ENCODE results near the gene ARHGEF4.
"Not testable (repeated sequence)": the region's sequence is repeated elsewhere in the genome, so short reads cannot be mapped to it uniquely, and the experiment has no call there.

ARHGEF4 gene

DNA sequence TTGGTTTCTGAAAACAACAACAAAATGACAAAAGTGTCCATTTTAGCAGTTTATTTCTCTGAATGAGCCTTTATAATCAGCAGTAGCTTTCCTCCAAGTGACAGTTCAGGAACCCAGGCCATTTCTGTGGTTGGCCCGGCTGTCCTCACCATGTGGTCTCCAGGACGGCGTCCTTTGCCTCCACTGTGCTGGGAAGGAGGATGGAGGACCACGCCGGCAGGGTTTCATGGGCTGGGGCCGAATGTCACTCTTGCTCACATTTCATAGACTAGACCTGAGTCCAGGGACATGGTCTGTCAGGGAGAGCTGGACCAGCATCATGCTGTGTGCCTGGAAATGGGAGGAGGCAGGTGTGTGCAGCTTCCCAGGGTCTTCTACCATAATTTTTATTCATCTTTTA, 50.9 kb downstream of the ARHGEF4 start:
- DNase-seq = no peak

DNA sequence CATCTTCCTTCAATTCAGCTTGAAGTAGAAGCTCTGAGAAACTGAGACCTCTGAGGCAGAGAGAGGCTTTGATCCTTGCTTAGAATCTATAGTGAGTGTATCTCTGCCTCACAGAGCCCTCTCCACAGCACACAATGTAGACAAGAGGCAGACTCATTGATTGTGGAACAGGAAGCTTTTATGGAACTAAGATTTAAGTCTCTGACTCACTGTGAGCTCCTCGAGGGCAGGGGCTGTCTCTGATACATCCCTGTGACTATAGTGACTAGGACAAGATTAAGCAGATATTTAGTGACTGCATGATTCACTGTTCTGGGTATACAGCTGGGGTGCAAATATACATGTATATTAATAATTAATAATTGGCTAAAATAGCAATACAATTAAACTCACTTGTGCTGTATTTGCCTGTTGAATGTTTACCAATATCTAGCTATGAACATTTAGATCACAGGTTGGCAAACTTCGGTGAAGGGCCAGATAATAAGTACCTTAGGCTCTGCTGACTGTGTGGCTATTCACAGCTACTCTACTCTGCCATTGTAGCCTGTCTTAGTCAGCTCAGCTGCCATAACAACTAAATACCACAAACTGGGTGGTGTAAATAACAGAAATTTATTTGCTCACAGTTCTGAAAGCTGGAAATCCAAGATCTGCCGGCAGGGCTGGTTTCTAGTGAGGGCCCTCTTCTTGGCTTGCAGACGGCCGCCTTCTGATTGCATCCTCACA, 54.4 kb downstream of the ARHGEF4 start:
- no peak for DNase-seq

DNA sequence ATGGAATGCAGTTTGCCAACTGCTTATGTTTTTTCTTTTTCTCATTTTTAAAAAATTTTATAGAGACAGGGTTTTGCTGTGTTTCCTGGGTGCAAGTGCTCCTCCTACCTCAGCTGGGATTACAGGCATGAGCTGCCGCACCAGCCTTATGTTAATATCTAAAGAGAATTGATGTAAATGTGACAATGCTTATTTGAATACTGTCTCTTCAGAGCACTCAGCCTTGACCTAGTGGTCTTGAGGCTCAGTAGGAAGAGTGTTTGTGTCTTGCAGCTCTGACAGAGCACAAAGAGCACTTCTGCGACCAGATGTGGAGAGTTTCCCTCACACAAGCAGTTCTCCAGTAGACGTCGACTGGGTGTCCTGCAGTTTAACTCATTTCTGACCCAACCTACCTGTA, 55.3 kb downstream of the ARHGEF4 start:
- DNase-seq = no peak

DNA sequence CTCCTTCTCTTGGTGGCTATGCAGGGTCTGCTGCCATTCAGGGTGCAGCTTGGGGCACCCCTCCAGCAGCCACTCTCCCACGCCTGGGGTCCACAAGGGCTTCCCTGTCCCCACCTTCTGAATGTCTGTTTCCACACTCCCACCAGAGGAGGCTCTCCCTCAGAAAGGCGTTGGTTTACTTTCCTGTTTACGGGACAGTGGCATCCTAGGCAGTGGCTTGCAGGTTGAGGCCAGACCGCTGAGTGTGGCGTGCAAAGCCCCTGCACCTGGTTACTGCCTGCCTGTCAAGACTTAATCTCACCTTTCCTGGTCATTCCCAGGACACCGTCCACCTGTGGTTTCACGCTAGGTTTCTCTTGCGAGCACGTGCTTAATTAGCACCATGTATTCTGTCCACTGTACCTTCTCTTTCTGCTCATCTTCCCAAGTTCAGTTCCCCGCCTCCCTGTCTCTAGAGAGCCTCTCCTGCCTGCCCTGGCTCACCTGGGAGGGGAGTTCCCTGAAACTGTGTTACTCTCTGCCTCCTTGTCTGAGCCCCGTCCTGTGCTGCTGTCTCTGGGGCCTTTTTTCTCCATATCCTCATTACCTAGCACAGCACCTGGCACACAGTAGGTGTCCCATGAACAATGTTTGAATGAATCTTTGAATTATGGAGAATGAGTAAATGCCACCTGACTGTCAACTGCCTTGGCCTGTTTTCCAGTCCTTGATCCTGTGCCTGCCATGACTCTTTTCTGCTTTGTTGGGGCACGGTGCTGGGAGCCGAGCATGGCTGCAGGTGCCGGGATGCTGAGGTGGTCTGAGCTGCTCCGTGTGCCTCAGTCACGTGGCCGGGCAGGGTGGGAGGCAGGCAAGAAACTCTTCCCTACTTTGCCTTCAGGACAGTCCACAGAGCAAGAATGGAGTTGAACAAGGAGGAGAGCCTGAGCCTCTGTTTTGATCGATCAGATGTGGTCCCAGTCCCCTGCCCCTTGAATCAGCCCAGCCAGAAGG, 56.4 kb downstream of the ARHGEF4 start:
- DNase-seq = no peak

DNA sequence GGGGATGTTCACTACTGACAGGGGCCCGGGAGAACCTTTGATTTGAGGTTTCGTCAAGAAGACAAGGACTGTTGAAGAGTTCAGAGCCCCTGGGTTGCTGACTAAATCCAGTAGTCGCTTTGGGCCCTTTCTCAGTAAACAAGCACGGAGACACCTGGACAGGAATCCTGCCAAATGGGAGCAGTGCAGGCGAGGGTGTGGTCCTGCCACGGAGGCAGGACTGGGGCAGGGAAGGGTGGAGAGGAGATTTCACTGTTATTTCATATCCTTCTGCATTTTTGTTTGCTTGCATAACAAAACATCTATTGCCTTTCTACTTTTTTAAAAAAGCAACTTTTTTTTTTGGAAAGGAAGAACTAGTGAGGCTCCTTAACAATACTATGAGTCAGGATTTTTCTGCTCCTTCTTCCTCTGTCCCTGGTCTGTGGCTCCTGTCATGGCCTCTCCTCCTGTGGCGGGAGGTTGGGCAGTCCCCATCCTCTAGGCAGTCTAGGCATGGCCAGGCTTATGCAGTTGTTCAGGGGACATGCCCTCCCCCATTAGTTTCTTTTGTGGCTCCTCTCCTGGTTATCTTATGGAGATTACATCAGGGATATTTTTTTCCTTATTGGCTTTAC, 57.7 kb downstream of the ARHGEF4 start:
- no peak for DNase-seq

DNA sequence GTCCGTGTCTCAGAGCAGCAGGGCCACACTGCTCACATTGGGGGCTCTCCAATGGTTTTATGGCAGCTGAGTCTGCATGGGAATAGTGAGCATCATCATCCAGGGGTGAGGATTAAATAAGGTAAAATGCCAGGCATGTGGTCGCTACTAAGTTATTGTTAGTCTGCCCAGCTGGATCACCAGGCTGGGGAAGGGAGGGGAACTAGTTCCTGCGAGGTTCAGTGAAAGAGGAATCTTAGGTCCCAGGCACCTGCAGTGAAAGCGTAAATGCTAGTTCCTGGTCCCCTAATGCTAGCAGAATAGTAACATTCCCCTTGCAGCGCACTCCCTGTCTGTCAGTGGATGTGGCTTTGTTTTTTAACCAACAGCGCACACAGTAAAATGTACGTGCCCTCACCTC, 60.1 kb downstream of the ARHGEF4 start:
- no peak for DNase-seq

DNA sequence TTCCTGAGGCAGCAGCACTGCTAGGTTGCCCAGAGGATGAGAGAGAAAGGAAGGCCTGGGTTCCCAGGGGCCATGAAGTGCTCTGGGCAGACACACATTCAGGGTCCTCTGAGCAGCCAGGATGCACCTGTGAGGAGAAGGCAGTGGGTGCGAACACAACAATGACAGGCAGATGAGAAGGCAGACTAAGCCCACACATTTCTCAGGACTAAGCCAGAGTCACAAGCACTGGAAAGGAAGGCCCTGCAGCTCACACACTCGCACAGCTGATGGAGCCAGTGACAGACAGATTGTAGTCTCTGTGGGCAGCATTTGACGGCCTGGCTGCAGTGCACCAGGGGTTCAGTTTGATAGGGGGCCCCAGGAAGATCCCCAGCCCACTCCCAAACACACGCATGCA, 61.8 kb downstream of the ARHGEF4 start:
- DNase-seq = no peak

DNA sequence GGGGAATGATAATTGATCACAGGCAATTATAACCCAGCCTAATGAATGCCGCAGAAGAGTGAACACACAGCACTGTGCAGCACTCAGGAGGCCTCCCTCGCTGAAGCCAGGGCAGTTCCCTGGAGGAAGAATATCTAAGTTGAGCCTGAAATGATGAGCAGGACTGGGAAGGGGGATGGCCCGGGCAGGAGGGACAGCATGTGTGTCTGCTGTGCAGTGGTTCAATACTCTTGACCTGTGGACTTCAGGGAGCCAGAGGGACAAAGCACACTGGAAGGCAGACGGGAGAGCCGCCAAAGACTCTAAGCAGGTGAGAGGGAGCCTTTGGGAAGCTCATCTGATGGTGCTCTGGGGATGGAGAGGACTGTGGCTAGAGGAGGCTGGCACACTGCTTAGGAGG, 62.6 kb downstream of the ARHGEF4 start:
- no peak for DNase-seq

DNA sequence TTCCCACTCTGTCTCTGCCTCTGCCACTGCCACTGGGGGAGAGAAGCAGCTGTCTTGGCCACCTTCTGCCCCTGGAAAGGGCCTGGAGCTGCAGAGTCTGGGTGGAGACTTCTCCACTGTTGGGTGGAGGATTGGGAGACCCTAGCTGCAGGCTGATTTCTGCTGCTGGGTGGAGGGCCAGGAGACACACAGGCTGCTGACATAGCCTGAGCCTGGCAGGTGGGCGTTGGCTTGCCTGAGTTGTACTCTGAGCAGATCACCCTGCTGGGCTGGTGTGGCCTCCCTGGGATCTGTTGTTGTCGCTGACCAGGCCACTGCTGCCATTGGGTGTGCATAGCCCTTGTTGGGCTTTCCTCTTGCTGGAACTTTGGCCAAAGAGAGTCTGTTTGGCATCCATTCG, 64.3 kb downstream of the ARHGEF4 start:
- DNase-seq = no peak

DNA sequence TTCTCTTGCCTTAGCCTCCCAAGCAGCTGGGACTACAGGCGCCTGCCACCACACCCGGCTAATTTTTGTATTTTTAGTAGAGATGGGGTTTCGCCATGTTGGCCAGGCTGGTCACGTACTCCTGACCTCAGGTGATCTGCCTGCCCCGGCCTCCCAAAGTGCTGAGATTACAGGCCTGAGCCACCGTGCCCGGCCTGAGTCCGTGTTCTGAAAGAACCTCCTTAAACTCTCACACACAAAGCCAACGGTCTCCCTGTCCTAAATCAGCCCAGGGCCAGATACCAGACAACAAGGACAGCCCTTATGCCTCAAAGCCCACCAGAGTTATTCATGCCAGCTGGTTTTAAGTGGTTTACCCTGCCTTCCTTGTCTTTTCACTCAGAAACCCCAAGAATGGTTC, 64.9 kb downstream of the ARHGEF4 start:
- DNase-seq = not testable (repeated sequence)

DNA sequence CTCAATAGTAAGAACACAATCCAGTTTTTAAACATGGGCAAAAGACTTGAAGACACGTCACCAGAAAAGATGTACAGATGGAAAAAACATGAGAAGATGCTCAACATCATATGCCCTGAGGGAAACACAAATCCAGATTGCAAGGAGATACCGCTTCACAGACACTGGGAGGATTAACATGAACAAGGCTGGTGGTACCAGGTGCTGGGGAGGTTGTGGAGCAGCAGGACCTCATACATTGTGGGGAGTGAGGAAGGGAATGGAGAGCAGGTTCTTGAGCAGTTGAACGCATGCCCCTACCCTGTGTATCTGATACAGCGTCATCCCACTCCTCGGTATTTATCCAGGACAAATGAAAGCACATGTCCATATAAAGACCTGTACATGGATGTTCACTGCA, 72.1 kb downstream of the ARHGEF4 start:
- DNase-seq = no peak

DNA sequence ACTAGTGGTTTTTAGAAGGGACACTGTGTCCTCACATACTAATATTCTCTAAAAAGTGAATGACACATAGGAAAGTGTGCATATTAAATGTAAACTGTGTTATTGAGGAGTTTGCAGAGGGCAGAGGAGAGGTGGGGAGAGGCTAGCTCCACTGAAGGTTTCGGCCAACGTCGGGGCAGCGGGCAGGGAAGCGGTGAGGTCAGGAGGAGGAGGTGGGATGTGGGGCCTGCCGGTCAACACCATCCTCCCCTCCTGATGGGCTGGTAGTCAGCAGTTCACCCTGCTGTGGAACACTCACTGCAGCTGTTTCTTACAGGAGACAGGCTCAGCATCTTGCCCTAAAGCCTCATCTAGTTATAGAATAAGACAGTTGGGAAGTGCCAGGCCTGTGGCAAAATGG, 74.2 kb downstream of the ARHGEF4 start:
- no peak for DNase-seq

DNA sequence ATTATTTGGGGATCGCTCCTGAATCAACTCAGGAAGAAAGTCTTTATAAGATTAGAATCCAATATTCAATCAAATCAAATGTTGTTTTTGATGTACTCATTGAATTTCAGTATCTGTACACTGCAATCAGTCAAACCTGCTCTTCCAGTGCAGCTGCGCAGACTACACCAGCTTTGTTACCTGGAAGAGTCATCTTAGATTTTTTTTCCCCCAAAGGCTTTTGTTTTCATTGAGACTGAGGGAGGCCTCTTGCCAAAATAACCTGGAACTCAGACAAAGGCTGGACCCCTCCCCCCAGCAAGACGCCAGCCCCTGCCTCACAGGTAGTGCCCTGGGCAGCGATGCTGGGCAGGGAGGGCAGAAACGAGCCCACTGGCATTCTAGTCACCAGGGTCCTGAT, 74.8 kb downstream of the ARHGEF4 start:
- DNase-seq = no peak

DNA sequence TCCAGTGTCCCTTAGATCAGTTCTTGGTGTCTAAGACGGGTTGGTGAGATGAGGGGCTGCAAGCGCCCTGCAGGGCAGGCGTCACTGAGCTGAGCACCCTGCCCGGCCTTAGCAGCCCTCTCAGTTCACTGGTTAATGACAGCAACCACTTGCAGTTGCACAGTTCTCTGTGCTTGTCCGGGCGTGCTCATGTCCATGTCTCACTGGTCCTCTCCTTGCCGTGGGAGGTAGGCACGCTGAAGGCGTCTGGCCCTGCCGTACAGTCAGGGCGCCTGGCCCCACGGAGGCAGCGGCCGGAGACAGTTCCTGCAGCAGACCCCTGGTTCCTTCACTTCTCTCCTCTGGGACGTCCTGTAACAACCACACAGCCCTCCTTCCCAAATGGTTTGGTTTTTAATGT, 75.3 kb downstream of the ARHGEF4 start:
- no peak for DNase-seq

DNA sequence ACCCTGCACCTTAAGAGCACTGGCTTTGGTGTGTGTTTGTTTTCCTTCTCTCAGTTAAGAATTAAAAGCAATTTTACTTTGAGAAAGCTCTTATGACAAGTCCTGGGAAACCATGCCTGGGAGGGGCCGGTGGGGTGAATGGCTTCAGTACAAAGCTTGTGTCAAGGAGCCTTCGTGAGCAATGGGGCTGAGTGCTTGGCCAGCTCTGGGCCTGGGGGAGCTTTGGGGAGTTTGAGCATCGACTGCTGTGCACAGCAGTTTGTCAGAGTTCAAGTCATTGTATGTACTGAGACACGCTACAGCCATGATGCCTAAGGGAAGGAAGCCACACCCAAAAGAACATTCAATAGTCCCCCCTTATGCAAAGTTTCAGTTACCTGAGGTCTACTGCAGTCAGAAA, 75.8 kb downstream of the ARHGEF4 start:
- DNase-seq = no peak

DNA sequence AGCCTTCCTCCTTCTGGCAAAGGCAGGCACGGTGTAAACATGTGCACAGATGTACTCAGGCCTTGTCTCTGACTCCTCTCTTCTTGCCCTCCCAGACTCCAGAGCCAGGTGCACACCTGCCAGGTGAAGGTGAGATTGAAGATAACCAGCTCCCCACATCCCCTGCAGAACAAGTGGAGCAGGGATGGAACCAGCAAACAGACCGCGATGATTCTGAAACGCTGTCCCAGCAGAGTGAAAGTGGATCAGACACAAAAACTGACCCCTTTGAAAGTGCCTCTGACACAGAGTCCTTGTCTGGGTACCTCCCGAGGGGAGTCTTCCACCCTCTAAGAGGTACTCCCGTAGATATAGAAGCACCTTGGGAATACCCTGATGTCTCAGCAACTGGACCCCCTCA, 77.2 kb downstream of the ARHGEF4 start:
- no peak for DNase-seq

DNA sequence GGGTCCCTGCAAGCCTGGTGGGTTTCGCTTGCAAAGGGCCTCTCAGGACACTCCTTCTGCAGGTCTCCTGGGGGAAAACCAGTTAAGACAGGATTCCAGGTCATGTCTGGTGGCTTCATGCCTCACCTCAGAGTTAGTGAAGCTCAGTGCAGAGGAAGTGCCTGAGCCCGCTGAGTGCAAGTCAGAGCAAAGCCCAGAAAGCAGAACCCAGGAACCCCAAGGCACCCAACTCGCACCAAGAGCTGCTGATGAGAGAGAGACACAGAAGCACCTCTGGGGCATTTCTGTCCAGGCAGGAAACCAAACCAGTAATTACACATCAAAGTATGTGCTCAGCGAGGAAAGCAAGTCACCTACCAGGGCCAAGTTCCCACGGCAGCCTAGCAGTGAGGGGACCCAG, 78.4 kb downstream of the ARHGEF4 start:
- DNase-seq = no peak

DNA sequence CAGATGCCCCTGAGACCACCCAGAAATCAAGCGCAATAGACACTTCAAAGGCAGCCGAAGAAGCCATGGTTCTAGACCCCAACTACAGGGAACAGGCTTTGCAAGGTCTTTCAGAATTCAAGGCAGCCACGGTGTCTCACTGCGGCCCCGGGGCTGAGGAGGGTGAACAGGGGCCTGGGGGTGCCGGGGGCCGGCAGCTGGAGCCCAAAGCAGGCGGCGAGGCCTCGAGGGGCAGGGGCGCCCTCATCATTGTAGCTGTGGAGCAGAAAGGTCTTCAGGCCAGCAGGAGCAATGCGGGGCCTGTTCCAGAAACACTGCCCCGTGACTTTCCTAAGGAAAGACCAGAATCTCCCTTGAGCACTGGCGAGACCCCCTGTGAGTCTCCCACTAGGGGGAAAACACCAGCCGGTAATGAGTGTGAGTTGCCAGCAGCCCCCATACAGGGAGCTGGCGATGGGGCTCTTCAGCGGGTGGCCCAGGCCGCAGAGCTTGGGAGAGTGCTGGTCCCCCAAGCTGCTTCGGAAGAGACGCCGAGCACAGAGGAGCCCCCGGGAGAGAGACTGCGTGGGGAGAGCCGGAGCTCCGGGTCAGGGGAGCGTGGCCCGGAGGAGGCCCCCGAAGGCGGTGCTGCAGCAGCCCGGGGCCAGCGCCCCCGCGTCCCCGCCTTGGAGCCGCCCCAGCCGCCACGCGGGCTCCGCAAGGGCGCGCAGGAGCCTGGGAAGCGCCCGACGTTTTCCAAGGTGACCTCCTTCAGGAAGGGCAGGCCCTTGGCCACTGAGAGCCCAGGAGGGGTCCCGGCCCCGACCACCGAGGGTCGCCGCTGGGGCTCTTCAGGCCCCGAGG, 79.1 kb downstream of the ARHGEF4 start:
- DNase-seq = no peak

DNA sequence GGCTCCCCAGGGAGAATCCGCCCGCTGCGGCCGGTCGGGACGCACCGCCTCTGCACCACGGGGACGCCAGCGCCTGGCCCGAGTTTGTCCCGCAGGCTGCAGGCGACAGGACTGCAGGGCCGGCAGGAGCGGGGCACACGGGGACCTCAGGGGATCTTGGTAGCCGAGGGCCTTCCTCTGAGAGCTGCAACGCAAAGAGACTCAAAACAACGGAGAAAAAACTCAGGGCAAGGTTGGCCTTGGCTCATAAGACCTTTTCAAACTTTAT, 79.7 kb downstream of the ARHGEF4 start:
- DNase-seq = no peak

DNA sequence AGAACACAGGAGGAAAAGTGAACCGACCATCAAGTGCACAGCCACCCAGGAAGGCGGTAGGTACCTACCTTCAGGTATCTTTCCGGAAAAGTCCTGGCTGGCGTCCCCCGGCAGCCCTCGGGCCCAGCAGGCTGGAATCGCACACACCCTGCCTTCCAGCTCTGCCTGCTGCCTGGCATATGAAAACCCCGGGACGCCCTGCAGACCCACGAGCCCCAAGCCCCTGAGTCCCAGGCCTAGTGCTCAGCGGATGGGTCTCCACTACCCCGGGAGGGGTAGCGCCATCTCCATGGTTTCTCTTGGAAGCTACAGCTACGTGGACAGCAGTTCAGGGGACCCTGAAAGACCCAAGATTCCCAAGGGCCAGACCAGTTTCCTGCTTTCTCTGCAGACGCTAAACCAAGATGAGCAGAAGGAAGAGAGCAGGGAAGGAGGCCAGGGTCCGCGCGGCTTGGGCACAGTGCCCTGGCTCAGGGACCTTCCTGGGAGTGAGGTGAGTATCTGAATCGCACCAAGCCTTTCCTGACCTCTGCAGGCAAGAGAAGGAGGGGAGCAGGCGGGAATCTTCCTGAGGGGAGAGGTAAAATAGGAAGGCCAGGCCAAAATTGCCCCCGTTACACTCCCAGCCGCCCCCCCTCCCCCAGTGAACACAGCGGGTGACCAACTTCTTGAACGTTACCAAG, 80.4 kb downstream of the ARHGEF4 start:
- no peak for DNase-seq

DNA sequence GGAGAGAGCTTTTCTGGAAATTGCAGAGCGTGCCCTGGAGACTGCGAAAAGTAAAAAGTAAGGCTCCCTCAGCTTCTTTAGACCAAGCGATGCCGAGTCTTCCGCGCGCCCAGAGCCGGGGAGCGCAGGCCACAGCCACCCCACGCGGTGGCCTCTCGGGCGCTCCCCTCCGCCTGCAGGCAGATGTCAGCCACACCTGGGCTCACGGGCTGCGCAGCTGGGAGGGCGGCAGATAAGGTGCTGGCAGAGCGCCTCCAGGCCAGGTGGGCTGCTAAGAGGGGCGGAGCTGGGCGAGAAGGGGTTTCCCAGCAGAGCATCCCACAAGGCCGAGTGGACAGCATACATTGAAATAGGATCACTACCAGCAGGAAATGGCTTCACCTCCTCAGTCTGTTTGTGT, 81.7 kb downstream of the ARHGEF4 start:
- DNase-seq = no peak

DNA sequence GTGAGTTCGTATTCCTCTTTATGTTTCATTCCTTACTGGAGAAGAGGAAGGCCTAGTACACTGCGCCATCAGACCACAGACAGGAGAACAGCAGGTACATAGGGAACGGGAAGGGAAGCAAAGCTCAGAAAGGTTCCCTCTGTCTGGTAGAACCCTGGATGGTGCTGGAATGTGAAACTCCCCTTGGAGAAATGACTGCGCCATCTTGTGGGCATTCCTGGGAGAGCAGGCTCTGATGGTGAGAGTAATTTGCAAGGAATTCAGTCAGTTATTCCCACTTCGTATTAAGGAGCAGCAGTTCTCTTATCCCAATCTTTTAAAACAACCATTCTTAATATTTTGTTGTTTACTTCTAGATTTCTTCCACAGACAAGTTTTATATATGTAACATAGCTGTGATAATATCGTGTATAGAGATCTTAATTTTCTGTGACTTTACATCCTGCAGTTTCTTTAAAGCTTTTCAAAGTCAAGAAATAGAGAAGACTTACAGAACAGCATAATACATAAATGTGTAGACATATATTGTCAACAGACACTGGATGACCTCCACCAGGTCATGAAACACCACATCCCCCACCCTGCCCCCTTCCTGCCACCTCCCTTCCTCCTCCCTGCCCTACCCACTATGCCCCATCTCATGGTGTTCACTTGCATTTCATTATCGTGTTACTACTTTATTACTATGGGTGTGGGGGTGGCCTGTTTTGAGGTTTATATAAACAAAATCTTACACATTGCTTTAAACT, 83.9 kb downstream of the ARHGEF4 start:
- DNase-seq = peak; percentile 54
